ENCODE results near the gene HLA-C. TPM values are rescaled to one million over a fixed set of nuclear protein-coding genes. Genes with fewer than 3 reads are reported as not detected.

Gene HLA-C
- 100 to 1,000 TPM; 833 to 860 TPM for total RNA-seq

- peak; percentile 93 for DNase-seq
- POLR2A ChIA-PET = interaction anchor here (0.7 to 2.0 kb wide), 8 partner anchors 68 to 95 kb away, joined by 3 to 52 read pairs (median 7); no protein-coding TSS in a partner anchor
- CTCF ChIA-PET = interaction anchor here (0.7 to 1.0 kb wide), 3 partner anchors 74 to 788 kb away, joined by 3 read pairs; no protein-coding TSS in a partner anchor
- peaks cover 42% of the 10 kb centered on the region for H3K36me3 Mint-ChIP-seq (ENCODE audit: low read depth)
- H3K27ac Mint-ChIP-seq = peak within 1 kb of the TSS; percentile 99
- H3K4me1 Mint-ChIP-seq (ENCODE audit: low read depth) = peaks cover 42% of the 10 kb centered on the region
- intact Hi-C loops (cut with micrococcal nuclease) = loop anchor here (5.0 kb wide), 1 partner anchor 74 kb away; no protein-coding TSS in a partner anchor
- no peak for TF ChIP-seq CTCF (IDR thresholded peaks at IDR 0.05)
- H3K9me3 Mint-ChIP-seq = no peaks in the 10 kb centered on the region
- peak; percentile 89 for ATAC-seq
- H3K4me3 Mint-ChIP-seq = peak within 1 kb of the TSS; percentile 90
- no peaks in the 10 kb centered on the region for H3K27me3 Mint-ChIP-seq
These were observed at the start of gene HLA-C for GRCh38 chr6:31271641-31272357. Gene HLA-C, minus strand, starts transcription at chr6:31272092. Its CDS starts 21 bp downstream, at chr6:31272071.

GRCh38 chr6:31321005-31321707 is 49.3 kb upstream of the HLA-C start:
- intact Hi-C loops (cut with micrococcal nuclease) = no loop called here
- Mint-ChIP-seq H3K27ac (no peak overlapping the region), H3K4me1 (ENCODE audit: low read depth) (no peaks in the 10 kb centered on the region), H3K27me3 (peaks cover 4% of the 10 kb centered on the region), H3K9me3 (peaks cover 2% of the 10 kb centered on the region), H3K36me3 (ENCODE audit: low read depth) (no peaks in the 10 kb centered on the region), H3K4me3 (no peak overlapping the region)
- ChIA-PET CTCF (no interaction called here), POLR2A (interaction anchor here (1.0 to 2.0 kb wide), 2 partner anchors 11 to 13 kb away, joined by 4 to 7 read pairs; no protein-coding TSS in a partner anchor)
- TF ChIP-seq CTCF (IDR thresholded peaks at IDR 0.05) = no peak
- ATAC-seq (no peak), DNase-seq (no peak)

GRCh38 chr6:31317036-31317435 is 45.1 kb upstream of the HLA-C start:
- CTCF ChIA-PET = no interaction called here
- H3K27ac Mint-ChIP-seq = no peak overlapping the region
- intact Hi-C loops (cut with micrococcal nuclease) = no loop called here
- TF ChIP-seq CTCF (IDR thresholded peaks at IDR 0.05) = no peak
- POLR2A ChIA-PET = no interaction called here
- no peaks in the 10 kb centered on the region for H3K4me1 Mint-ChIP-seq (ENCODE audit: low read depth)
- ATAC-seq = no peak
- H3K36me3 Mint-ChIP-seq (ENCODE audit: low read depth) = no peaks in the 10 kb centered on the region
- DNase-seq = no peak
- no peak overlapping the region for H3K4me3 Mint-ChIP-seq
- no peaks in the 10 kb centered on the region for H3K27me3 Mint-ChIP-seq
- H3K9me3 Mint-ChIP-seq = no peaks in the 10 kb centered on the region

GRCh38 chr6:31309641-31310040 is 37.7 kb upstream of the HLA-C start:
- Mint-ChIP-seq H3K36me3 (ENCODE audit: low read depth) (no peaks in the 10 kb centered on the region), H3K4me3 (no peak overlapping the region), H3K4me1 (ENCODE audit: low read depth) (peaks cover 6% of the 10 kb centered on the region), H3K9me3 (no peaks in the 10 kb centered on the region), H3K27me3 (no peaks in the 10 kb centered on the region), H3K27ac (no peak overlapping the region)
- intact Hi-C loops (cut with micrococcal nuclease) = no loop called here
- ATAC-seq (no peak), DNase-seq (no peak)
- CTCF ChIA-PET = interaction anchor here (0.6 to 1.4 kb wide), 2 partner anchors 18 to 57 kb away, joined by 3 read pairs; no protein-coding TSS in a partner anchor
- POLR2A ChIA-PET = interaction anchor here (1.7 kb wide), 1 partner anchor 41 kb away, joined by 5 read pairs; no protein-coding TSS in a partner anchor
- TF ChIP-seq CTCF (IDR thresholded peaks at IDR 0.05) = no peak
